IMR-90 (cell line): ENCODE data around the gene KCNK3. TPM values are rescaled to one million over a fixed set of nuclear protein-coding genes. Genes with fewer than 3 reads are reported as not detected.

ENCODE experiments used
- ATAC-seq: fragments of 200-7000 bp; cut with Tn5 transposase; 2 replicates; pipeline ENCODE4 v1.9.1; 2020; ENCODE audit warnings: low read depth, mild to moderate bottlenecking, moderate library complexity
- BruUV-seq: library from RNA; stranded (reverse); fragments of 400-500 nt; replicated peaks from 2 replicates; lab custom pipeline; 2021; lab: Mats Ljungman, UMichigan
- CTCF ChIA-PET: fragments of 300-600 bp; formaldehyde crosslinking; extraction: SDS; loops from one replicate; lab custom pipeline; 2021; ENCODE audit warnings: antibody characterized with exemption; lab: Yijun Ruan, JAX
- POLR2A ChIA-PET: fragments of 300-600 bp; sonication (Branson Sonifier 250); formaldehyde crosslinking; loops from one replicate; lab custom pipeline; 2022; ENCODE audit warnings: antibody characterized with exemption; ENCODE audit not compliant: unreplicated experiment; lab: Charles Lee
- DNase-seq: peaks from one replicate; pipeline ENCODE4 v3.0.0; 2013
- H2AFZ ChIP-seq: replicated peaks from 2 replicates; pipeline ENCODE3; 2013; ENCODE audit warnings: low read length, mild to moderate bottlenecking; ENCODE audit not compliant: poor library complexity
- H2AK5ac ChIP-seq: 2 replicates; pipeline ENCODE4 v1.6.1; 2013; ENCODE audit warnings: low read depth, low read length, inconsistent platforms
- H2AK9ac ChIP-seq: replicated peaks from 2 replicates; pipeline ENCODE3; 2013; ENCODE audit warnings: mild to moderate bottlenecking, low read depth, low read length, moderate library complexity; ENCODE audit not compliant: poor library complexity
- H2BK120ac ChIP-seq: 2 replicates; pipeline ENCODE4 v1.6.1; 2013; ENCODE audit warnings: low read depth, low read length, inconsistent platforms
- H2BK15ac ChIP-seq: 3 replicates; pipeline ENCODE4 v1.6.1; 2013; ENCODE audit warnings: low read depth, low read length, inconsistent platforms
- H2BK20ac ChIP-seq: 2 replicates; pipeline ENCODE4 v1.6.1; 2013; ENCODE audit warnings: low read depth, mild to moderate bottlenecking, inconsistent platforms, low read length, moderate library complexity
- H2BK5ac ChIP-seq: 2 replicates; pipeline ENCODE4 v1.6.1; 2013; ENCODE audit warnings: mild to moderate bottlenecking, low read depth, low read length, inconsistent platforms; ENCODE audit not compliant: poor library complexity, severe bottlenecking
- H3K14ac ChIP-seq: replicated peaks from 2 replicates; pipeline ENCODE4 v1.6.1; 2013; ENCODE audit warnings: low read depth, low read length, inconsistent platforms
- H3K18ac ChIP-seq: 2 replicates; pipeline ENCODE4 v1.6.1; 2013; ENCODE audit warnings: low read depth, low read length, control low read depth
- H3K23ac ChIP-seq: 2 replicates; pipeline ENCODE4 v1.6.1; 2013; ENCODE audit warnings: low read depth, low read length, inconsistent platforms
- H3K27ac ChIP-seq: 2 replicates; pipeline ENCODE4 v1.5.1; 2013; ENCODE audit warnings: mild to moderate bottlenecking, control low read depth, low read length; ENCODE audit not compliant: insufficient read depth
- H3K27me3 ChIP-seq: 2 replicates; pipeline ENCODE4 v1.6.1; 2013; ENCODE audit warnings: low read length; ENCODE audit not compliant: control insufficient read depth, insufficient read depth
- H3K36me3 ChIP-seq: 2 replicates; pipeline ENCODE4 v1.6.1; 2013; ENCODE audit warnings: low read length, mixed read lengths; ENCODE audit not compliant: control insufficient read depth, insufficient read depth
- H3K4ac ChIP-seq: 2 replicates; pipeline ENCODE4 v1.6.1; 2013; ENCODE audit warnings: low read depth, low read length, inconsistent platforms
- H3K4me1 ChIP-seq: 2 replicates; pipeline ENCODE4 v1.6.1; 2013; ENCODE audit warnings: low read length, mixed read lengths; ENCODE audit not compliant: control insufficient read depth, insufficient read depth
- H3K4me2 ChIP-seq: 2 replicates; pipeline ENCODE4 v1.6.1; 2013; ENCODE audit warnings: low read depth, mild to moderate bottlenecking, control low read depth, low read length, moderate library complexity
- H3K4me3 ChIP-seq: 2 replicates; pipeline ENCODE4 v1.5.1; 2013; ENCODE audit warnings: low read depth, mild to moderate bottlenecking, control low read depth, low read length, moderate library complexity; ENCODE audit not compliant: insufficient read depth
- H3K56ac ChIP-seq: 2 replicates; pipeline ENCODE4 v1.6.1; 2013; ENCODE audit warnings: low read length, inconsistent platforms; ENCODE audit not compliant: insufficient read depth; ENCODE audit errors: extremely low read depth
- H3K79me1 ChIP-seq, 2 experiments: 2 replicates each; pipeline ENCODE4 v1.6.1; 2013; ENCODE audit warnings: low read length in 2 of 2, inconsistent platforms in 1 of 2, low read depth in 1 of 2
- H3K9ac ChIP-seq: 2 replicates; pipeline ENCODE4 v1.6.1; 2013; ENCODE audit warnings: low read depth, low read length, control low read depth
- H3K9me1 ChIP-seq: 2 replicates; pipeline ENCODE4 v1.6.1; 2013; ENCODE audit warnings: low read length, inconsistent platforms; ENCODE audit not compliant: insufficient read depth
- H3K9me3 ChIP-seq: 2 replicates; pipeline ENCODE4 v1.6.1; 2013; ENCODE audit warnings: low read length; ENCODE audit not compliant: control insufficient read depth, insufficient read depth
- H4K20me1 ChIP-seq: 2 replicates; pipeline ENCODE4 v1.6.1; 2013; ENCODE audit warnings: low read length, inconsistent platforms; ENCODE audit not compliant: insufficient read depth
- H4K5ac ChIP-seq: 2 replicates; pipeline ENCODE4 v1.6.1; 2013; ENCODE audit warnings: mild to moderate bottlenecking, low read depth, low read length, control low read depth
- H4K8ac ChIP-seq, 2 experiments: 2 replicates each; pipeline ENCODE4 v1.6.1; 2013; ENCODE audit warnings: low read depth in 2 of 2, low read length in 2 of 2, control low read depth in 1 of 2, inconsistent platforms in 1 of 2
- H4K91ac ChIP-seq: 2 replicates; pipeline ENCODE4 v1.6.1; 2013; ENCODE audit warnings: low read depth, low read length, inconsistent platforms; ENCODE audit not compliant: insufficient read depth
- BHLHE40 ChIP-seq: fragments of 150-350 bp; IDR thresholded peaks from 2 replicates; pipeline ENCODE4 v1.6.1; 2016; ENCODE audit warnings: mild to moderate bottlenecking, low read depth, low read length
- CEBPB ChIP-seq: IDR thresholded peaks from 2 replicates; pipeline ENCODE4 v1.6.1; 2012; ENCODE audit warnings: low read depth, low read length, improper control_type of control experiment
- CHD1 ChIP-seq: IDR thresholded peaks from 2 replicates; pipeline ENCODE4 v1.6.1; 2012; ENCODE audit warnings: low read depth, low read length, improper control_type of control experiment
- FOS ChIP-seq: fragments of 150-350 bp; IDR thresholded peaks from 2 replicates; pipeline ENCODE4 v1.6.1; 2016; ENCODE audit warnings: low read depth, low read length
- MAFK ChIP-seq: IDR thresholded peaks from 2 replicates; pipeline ENCODE4 v1.6.1; 2012; ENCODE audit warnings: low read depth, low read length, improper control_type of control experiment
- MXI1 ChIP-seq: IDR thresholded peaks from 2 replicates; pipeline ENCODE4 v1.6.1; 2012; ENCODE audit warnings: low read depth, mild to moderate bottlenecking, low read length, moderate library complexity, borderline replicate concordance
- NFE2L2 ChIP-seq: fragments of 150-350 bp; IDR thresholded peaks from 2 replicates; pipeline ENCODE4 v1.6.1; 2016; ENCODE audit warnings: low read depth, mild to moderate bottlenecking, low read length
- POLR2A ChIP-seq: IDR thresholded peaks from 2 replicates; pipeline ENCODE4 v1.6.1; 2012; ENCODE audit warnings: mild to moderate bottlenecking, low read depth, low read length
- RAD21 ChIP-seq: IDR thresholded peaks from 2 replicates; pipeline ENCODE4 v1.6.1; 2012; ENCODE audit warnings: low read length, improper control_type of control experiment
- RCOR1 ChIP-seq: IDR thresholded peaks from 2 replicates; pipeline ENCODE4 v1.6.1; 2012; ENCODE audit warnings: mild to moderate bottlenecking, low read length, improper control_type of control experiment; ENCODE audit not compliant: insufficient replicate concordance
- RFX5 ChIP-seq: IDR thresholded peaks from 2 replicates; pipeline ENCODE4 v1.8.0; 2012; ENCODE audit warnings: low read depth, mild to moderate bottlenecking, low read length, moderate library complexity
- SMC3 ChIP-seq: fragments of 150-350 bp; IDR thresholded peaks from 2 replicates; pipeline ENCODE4 v1.6.1; 2016; ENCODE audit warnings: low read depth, mild to moderate bottlenecking, antibody characterized with exemption, low read length, moderate library complexity
- USF2 ChIP-seq: fragments of 150-350 bp; IDR thresholded peaks from 2 replicates; pipeline ENCODE4 v1.6.1; 2017; ENCODE audit warnings: mild to moderate bottlenecking, antibody characterized with exemption, low read length, low read depth
- WGBS, 2 experiments: methylation state at CpG; one replicate each; pipeline versions ENCODE4 v1.1.5 to v1.1.7; 2013; ENCODE audit warnings: missing lambda C conversion rate in 2 of 2; ENCODE audit not compliant: insufficient read length in 1 of 2; ENCODE audit errors: extremely low coverage in 2 of 2; 5-methylcytosine and 5-hydroxymethylcytosine counted together
- dilution Hi-C: fragments of 300-500 bp; cut with HindIII; formaldehyde crosslinking; loops from one replicate; pipeline ENCODE4 v1.14.3; 2018; ENCODE audit warnings: low sequenced_read_pairs; ENCODE audit not compliant: unreplicated experiment
- in situ Hi-C: fragments of 300-500 bp; cut with MboI; formaldehyde crosslinking; loops from 3 replicates; pipeline ENCODE4 v1.14.3; 2019; ENCODE audit warnings: low sequenced_read_pairs, inconsistent platforms, mixed read lengths
- intact Hi-C: fragments of 100-400 bp; cut with micrococcal nuclease; formaldehyde crosslinking; loops from 2 replicates; pipeline ENCODE4 v1.10.0; 2022
- polyA plus RNA-seq, 3 experiments: library from polyadenylated mRNA; depleted of rRNA; stranded (reverse); fragments of >200 nt; gene quantifications; 2 replicates each; pipeline ENCODE4 v1.2.3, GENCODE V29; 2012; ENCODE audit warnings: low replicate concordance in 1 of 3
- total RNA-seq: library from RNA; depleted of rRNA; stranded (reverse); fragments of >200 nt; gene quantifications from 2 replicates; pipeline ENCODE4 v1.2.3, GENCODE V29; 2012
- TF ChIP-seq, protein P1 (sequence below): conservative IDR thresholded peaks from 2 replicates; pipeline ENCODE4 v1.5.1; 2012; ENCODE audit warnings: mild to moderate bottlenecking, low read depth, low read length, improper control_type of control experiment
- TF ChIP-seq, protein P2 (sequence below): fragments of 150-350 bp; IDR thresholded peaks from 2 replicates; pipeline ENCODE4 v1.6.1; 2016; ENCODE audit warnings: low read depth, mild to moderate bottlenecking, low read length, moderate library complexity, borderline replicate concordance

Gene KCNK3
- total and polyA plus RNA-seq, 2 of the 4 experiments (the other 2 are of a cell fraction): under 0.01 to 0.03 TPM

DNA sequence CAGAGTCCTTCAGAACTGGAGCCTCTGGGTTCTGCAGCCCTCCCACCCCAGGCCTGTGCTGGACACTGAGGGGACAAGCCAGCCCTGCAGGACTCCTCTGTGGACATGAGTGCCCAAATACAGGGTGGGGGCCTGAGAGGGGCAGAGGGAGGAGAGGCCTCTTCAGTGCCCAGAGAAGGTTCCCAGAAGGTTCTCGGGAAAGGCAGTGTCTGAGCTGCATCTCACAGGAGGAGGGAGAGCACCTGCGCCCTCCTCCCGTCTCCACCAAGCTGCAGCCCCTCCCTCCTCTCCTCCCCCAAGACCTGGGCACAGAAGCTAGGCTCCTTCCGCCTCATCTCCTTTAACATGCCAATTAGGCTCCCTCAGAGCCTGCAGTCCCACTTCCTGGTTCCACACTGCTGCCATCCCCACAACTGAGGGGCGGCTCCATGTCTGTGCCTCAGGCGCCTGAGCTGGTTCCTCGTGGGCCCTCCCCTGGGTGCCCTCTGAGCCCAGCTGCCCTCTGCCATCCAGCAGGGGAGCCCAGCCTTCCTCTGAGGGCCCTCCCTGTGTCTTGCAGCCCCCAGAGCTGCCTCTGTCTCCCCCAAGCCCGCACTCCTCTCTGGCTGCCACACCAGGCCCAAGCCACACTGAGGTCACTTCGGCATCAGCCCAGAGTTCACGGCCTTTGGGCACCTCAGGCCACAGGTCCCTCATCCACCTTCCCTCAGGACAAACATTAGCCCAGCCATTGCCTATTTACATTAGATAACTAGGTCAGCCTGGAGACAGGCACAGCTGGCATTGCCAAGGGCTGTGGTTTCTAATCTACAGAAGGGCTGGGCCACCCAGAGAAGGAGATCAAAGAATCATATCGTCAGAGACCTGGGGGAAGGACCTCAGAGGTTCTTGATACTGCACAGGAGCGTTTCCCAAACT, 28.9 kb downstream of the KCNK3 start:
- Histone ChIP-seq H3K14ac (no peak overlapping the region), H3K9ac (no peak overlapping the region), H2AFZ (peak overlapping the region; percentile 28), H3K79me1 (no peaks in the 10 kb centered on the region), H2BK20ac (no peak overlapping the region), H3K4me2 (no peak overlapping the region), H4K8ac (no peak overlapping the region), H2AK9ac (no peak overlapping the region), H3K4ac (no peak overlapping the region), H3K9me1 (peaks cover 14% of the 10 kb centered on the region), H2AK5ac (no peak overlapping the region; the same call in 1 of the 2 replicates), H3K23ac (no peak overlapping the region), H4K5ac (no peak overlapping the region), H3K56ac (no peak overlapping the region), H4K20me1 (no peaks in the 10 kb centered on the region), H2BK5ac (no peak overlapping the region), H2BK15ac (no peak overlapping the region), H2BK120ac (no peak overlapping the region), H3K4me3 (no peak overlapping the region), H3K9me3 (no peaks in the 10 kb centered on the region), H3K27me3 (no peaks in the 10 kb centered on the region), H3K18ac (no peak overlapping the region), H3K4me1 (peaks cover 15% of the 10 kb centered on the region), H3K36me3 (no peaks in the 10 kb centered on the region), H4K91ac (no peak overlapping the region; the same call in 1 of the 2 replicates), H3K27ac (no peak overlapping the region)
- in situ Hi-C loops: no loop called here
- CTCF ChIA-PET: no interaction called here
- ATAC-seq (no peak), DNase-seq (no peak)
- dilution Hi-C loops: no loop called here
- BruUV-seq: no TSS peak
- intact Hi-C loops: no loop called here
- POLR2A ChIA-PET: no interaction called here
- WGBS, 2 experiments: 82% methylated on average over 7 of the region's 12 CpGs; no CpG with 5 or more reads in 1 of the 2 experiments
- TF ChIP-seq SMC3: no peak
- no peak for TF ChIP-seq POLR2A
- no peak for TF ChIP-seq NFE2L2
- no peak for TF ChIP-seq BHLHE40
- TF ChIP-seq RAD21: no peak
- TF ChIP-seq USF2: no peak
- TF ChIP-seq CEBPB: no peak
- no peak for TF ChIP-seq RFX5
- no peak for TF ChIP-seq RCOR1
- TF ChIP-seq CHD1: no peak
- no peak for TF ChIP-seq MAFK
- TF ChIP-seq FOS: no peak
- TF ChIP-seq, protein P1, sequence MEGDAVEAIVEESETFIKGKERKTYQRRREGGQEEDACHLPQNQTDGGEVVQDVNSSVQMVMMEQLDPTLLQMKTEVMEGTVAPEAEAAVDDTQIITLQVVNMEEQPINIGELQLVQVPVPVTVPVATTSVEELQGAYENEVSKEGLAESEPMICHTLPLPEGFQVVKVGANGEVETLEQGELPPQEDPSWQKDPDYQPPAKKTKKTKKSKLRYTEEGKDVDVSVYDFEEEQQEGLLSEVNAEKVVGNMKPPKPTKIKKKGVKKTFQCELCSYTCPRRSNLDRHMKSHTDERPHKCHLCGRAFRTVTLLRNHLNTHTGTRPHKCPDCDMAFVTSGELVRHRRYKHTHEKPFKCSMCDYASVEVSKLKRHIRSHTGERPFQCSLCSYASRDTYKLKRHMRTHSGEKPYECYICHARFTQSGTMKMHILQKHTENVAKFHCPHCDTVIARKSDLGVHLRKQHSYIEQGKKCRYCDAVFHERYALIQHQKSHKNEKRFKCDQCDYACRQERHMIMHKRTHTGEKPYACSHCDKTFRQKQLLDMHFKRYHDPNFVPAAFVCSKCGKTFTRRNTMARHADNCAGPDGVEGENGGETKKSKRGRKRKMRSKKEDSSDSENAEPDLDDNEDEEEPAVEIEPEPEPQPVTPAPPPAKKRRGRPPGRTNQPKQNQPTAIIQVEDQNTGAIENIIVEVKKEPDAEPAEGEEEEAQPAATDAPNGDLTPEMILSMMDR: no peak
- TF ChIP-seq, protein P2, sequence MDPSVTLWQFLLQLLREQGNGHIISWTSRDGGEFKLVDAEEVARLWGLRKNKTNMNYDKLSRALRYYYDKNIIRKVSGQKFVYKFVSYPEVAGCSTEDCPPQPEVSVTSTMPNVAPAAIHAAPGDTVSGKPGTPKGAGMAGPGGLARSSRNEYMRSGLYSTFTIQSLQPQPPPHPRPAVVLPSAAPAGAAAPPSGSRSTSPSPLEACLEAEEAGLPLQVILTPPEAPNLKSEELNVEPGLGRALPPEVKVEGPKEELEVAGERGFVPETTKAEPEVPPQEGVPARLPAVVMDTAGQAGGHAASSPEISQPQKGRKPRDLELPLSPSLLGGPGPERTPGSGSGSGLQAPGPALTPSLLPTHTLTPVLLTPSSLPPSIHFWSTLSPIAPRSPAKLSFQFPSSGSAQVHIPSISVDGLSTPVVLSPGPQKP: no peak
- no peak for TF ChIP-seq MXI1
